ENCODE results near the gene RND3.

The RND3 gene

GRCh38 chr2:150520887-150521664 lies 33.6 kb upstream of the RND3 start:
- Histone ChIP-seq H3K9me3 (ENCODE audit: control insufficient read depth, insufficient read depth, low read length) (peaks cover 4% of the 10 kb centered on the region; the same call in 1 of the 2 replicates), H3K9ac (ENCODE audit: low read depth, low read length) (no peak overlapping the region), H3K4me1 (ENCODE audit: control insufficient read depth, insufficient read depth, low read length) (no peaks in the 10 kb centered on the region), H3K27ac (ENCODE audit: low read depth, low read length) (no peak overlapping the region), H3K27me3 (ENCODE audit: control insufficient read depth, insufficient read depth, low read length) (no peaks in the 10 kb centered on the region), H3K4me3 (ENCODE audit: low read depth, low read length) (no peak overlapping the region), H3K36me3 (ENCODE audit: control insufficient read depth, insufficient read depth, low read length) (no peaks in the 10 kb centered on the region)

- no peaks in the 10 kb centered on the region for H3K36me3 ChIP-seq (ENCODE audit: control insufficient read depth, insufficient read depth, low read length)
- H3K27ac ChIP-seq (ENCODE audit: low read depth, low read length): no peak overlapping the region
- H3K27me3 ChIP-seq (ENCODE audit: control insufficient read depth, insufficient read depth, low read length): no peaks in the 10 kb centered on the region
- H3K9ac ChIP-seq (ENCODE audit: low read depth, low read length): no peak overlapping the region
- no peak overlapping the region for H3K4me3 ChIP-seq (ENCODE audit: low read depth, low read length)
- H3K4me1 ChIP-seq (ENCODE audit: control insufficient read depth, insufficient read depth, low read length): no peaks in the 10 kb centered on the region
- H3K9me3 ChIP-seq (ENCODE audit: control insufficient read depth, insufficient read depth, low read length): peaks cover 4% of the 10 kb centered on the region; the same call in 1 of the 2 replicates
Observed at GRCh38 chr2:150520033-150520432, 32.6 kb upstream of the RND3 start.

GRCh38 chr2:150517951-150518680 lies 30.6 kb upstream of the RND3 start:
- Histone ChIP-seq H3K9ac (ENCODE audit: low read depth, low read length) (no peak overlapping the region), H3K27me3 (ENCODE audit: control insufficient read depth, insufficient read depth, low read length) (no peaks in the 10 kb centered on the region), H3K27ac (ENCODE audit: low read depth, low read length) (no peak overlapping the region), H3K4me3 (ENCODE audit: low read depth, low read length) (no peak overlapping the region), H3K4me1 (ENCODE audit: control insufficient read depth, insufficient read depth, low read length) (no peaks in the 10 kb centered on the region), H3K9me3 (ENCODE audit: control insufficient read depth, insufficient read depth, low read length) (no peaks in the 10 kb centered on the region), H3K36me3 (ENCODE audit: control insufficient read depth, insufficient read depth, low read length) (no peaks in the 10 kb centered on the region)

GRCh38 chr2:150513647-150514046 lies 26.2 kb upstream of the RND3 start:
- Histone ChIP-seq H3K9me3 (ENCODE audit: control insufficient read depth, insufficient read depth, low read length) (no peaks in the 10 kb centered on the region), H3K27ac (ENCODE audit: low read depth, low read length) (no peak overlapping the region), H3K9ac (ENCODE audit: low read depth, low read length) (no peak overlapping the region), H3K4me3 (ENCODE audit: low read depth, low read length) (no peak overlapping the region), H3K36me3 (ENCODE audit: control insufficient read depth, insufficient read depth, low read length) (no peaks in the 10 kb centered on the region), H3K27me3 (ENCODE audit: control insufficient read depth, insufficient read depth, low read length) (no peaks in the 10 kb centered on the region), H3K4me1 (ENCODE audit: control insufficient read depth, insufficient read depth, low read length) (peaks cover 1% of the 10 kb centered on the region; the same call in 1 of the 2 replicates)

GRCh38 chr2:150508497-150509137 lies 21.1 kb upstream of the RND3 start:
- Histone ChIP-seq H3K9me3 (ENCODE audit: control insufficient read depth, insufficient read depth, low read length) (no peaks in the 10 kb centered on the region), H3K4me3 (ENCODE audit: low read depth, low read length) (no peak overlapping the region), H3K27me3 (ENCODE audit: control insufficient read depth, insufficient read depth, low read length) (no peaks in the 10 kb centered on the region), H3K4me1 (ENCODE audit: control insufficient read depth, insufficient read depth, low read length) (peaks cover 6% of the 10 kb centered on the region; the same call in 1 of the 2 replicates), H3K27ac (ENCODE audit: low read depth, low read length) (no peak overlapping the region), H3K9ac (ENCODE audit: low read depth, low read length) (no peak overlapping the region), H3K36me3 (ENCODE audit: control insufficient read depth, insufficient read depth, low read length) (no peaks in the 10 kb centered on the region)

GRCh38 chr2:150507071-150507470 lies 19.6 kb upstream of the RND3 start:
- Histone ChIP-seq H3K4me3 (ENCODE audit: low read depth, low read length) (no peak overlapping the region), H3K27me3 (ENCODE audit: control insufficient read depth, insufficient read depth, low read length) (no peaks in the 10 kb centered on the region), H3K27ac (ENCODE audit: low read depth, low read length) (no peak overlapping the region), H3K4me1 (ENCODE audit: control insufficient read depth, insufficient read depth, low read length) (peaks cover 9% of the 10 kb centered on the region; the same call in 1 of the 2 replicates), H3K9ac (ENCODE audit: low read depth, low read length) (no peak overlapping the region), H3K36me3 (ENCODE audit: control insufficient read depth, insufficient read depth, low read length) (no peaks in the 10 kb centered on the region), H3K9me3 (ENCODE audit: control insufficient read depth, insufficient read depth, low read length) (no peaks in the 10 kb centered on the region)

- H3K27me3 ChIP-seq (ENCODE audit: control insufficient read depth, insufficient read depth, low read length): no peaks in the 10 kb centered on the region
- peaks cover 9% of the 10 kb centered on the region; the same call in 1 of the 2 replicates for H3K4me1 ChIP-seq (ENCODE audit: control insufficient read depth, insufficient read depth, low read length)
- no peak overlapping the region for H3K4me3 ChIP-seq (ENCODE audit: low read depth, low read length)
- H3K36me3 ChIP-seq (ENCODE audit: control insufficient read depth, insufficient read depth, low read length): no peaks in the 10 kb centered on the region
- no peaks in the 10 kb centered on the region for H3K9me3 ChIP-seq (ENCODE audit: control insufficient read depth, insufficient read depth, low read length)
- H3K27ac ChIP-seq (ENCODE audit: low read depth, low read length): no peak overlapping the region
- no peak overlapping the region for H3K9ac ChIP-seq (ENCODE audit: low read depth, low read length)
Observed at GRCh38 chr2:150505178-150505577, 17.7 kb upstream of the RND3 start.

- H3K9me3 ChIP-seq (ENCODE audit: control insufficient read depth, insufficient read depth, low read length): no peaks in the 10 kb centered on the region
- no peaks in the 10 kb centered on the region for H3K36me3 ChIP-seq (ENCODE audit: control insufficient read depth, insufficient read depth, low read length)
- H3K4me3 ChIP-seq (ENCODE audit: low read depth, low read length): no peak overlapping the region
- H3K27ac ChIP-seq (ENCODE audit: low read depth, low read length): no peak overlapping the region
- H3K9ac ChIP-seq (ENCODE audit: low read depth, low read length): no peak overlapping the region
- H3K4me1 ChIP-seq (ENCODE audit: control insufficient read depth, insufficient read depth, low read length): no peaks in the 10 kb centered on the region
- no peaks in the 10 kb centered on the region for H3K27me3 ChIP-seq (ENCODE audit: control insufficient read depth, insufficient read depth, low read length)
Observed at GRCh38 chr2:150495993-150496627, 8.6 kb upstream of the RND3 start.

GRCh38 chr2:150495001-150495400 lies 7.5 kb upstream of the RND3 start:
- Histone ChIP-seq H3K27ac (ENCODE audit: low read depth, low read length) (no peak overlapping the region), H3K4me1 (ENCODE audit: control insufficient read depth, insufficient read depth, low read length) (no peaks in the 10 kb centered on the region), H3K36me3 (ENCODE audit: control insufficient read depth, insufficient read depth, low read length) (no peaks in the 10 kb centered on the region), H3K9me3 (ENCODE audit: control insufficient read depth, insufficient read depth, low read length) (no peaks in the 10 kb centered on the region), H3K4me3 (ENCODE audit: low read depth, low read length) (no peak overlapping the region), H3K9ac (ENCODE audit: low read depth, low read length) (no peak overlapping the region), H3K27me3 (ENCODE audit: control insufficient read depth, insufficient read depth, low read length) (no peaks in the 10 kb centered on the region)

- Histone ChIP-seq H3K27me3 (ENCODE audit: control insufficient read depth, insufficient read depth, low read length) (no peaks in the 10 kb centered on the region), H3K36me3 (ENCODE audit: control insufficient read depth, insufficient read depth, low read length) (no peaks in the 10 kb centered on the region), H3K9ac (ENCODE audit: low read depth, low read length) (no peak overlapping the region), H3K4me3 (ENCODE audit: low read depth, low read length) (no peak overlapping the region), H3K9me3 (ENCODE audit: control insufficient read depth, insufficient read depth, low read length) (no peaks in the 10 kb centered on the region), H3K4me1 (ENCODE audit: control insufficient read depth, insufficient read depth, low read length) (no peaks in the 10 kb centered on the region), H3K27ac (ENCODE audit: low read depth, low read length) (no peak overlapping the region)
Observed at GRCh38 chr2:150494234-150494945, 6.9 kb upstream of the RND3 start.
